ENCODE data around the gene PDK4. TPM values are rescaled to one million over a fixed set of nuclear protein-coding genes. Genes with fewer than 3 reads are reported as not detected.

PDK4 gene
- total RNA-seq, 1 donor from 2014 or later, result 156 TPM

- H3K36me3 ChIP-seq, result no peaks in the 10 kb centered on the region
- DNase-seq, result no peak
- intact Hi-C loops (cut with DNase I), result no loop called here
- no peaks in the 10 kb centered on the region for H3K27me3 ChIP-seq
- no peak overlapping the region for H3K4me3 ChIP-seq
- no peak overlapping the region for H3K27ac ChIP-seq
- ATAC-seq, result no peak
- TF ChIP-seq CTCF (IDR thresholded peaks at IDR 0.05), result no peak
- H3K9me3 ChIP-seq, result no peaks in the 10 kb centered on the region
- H3K4me1 ChIP-seq, result no peaks in the 10 kb centered on the region
These were observed 25.1 kb upstream of the PDK4 start for GRCh38 chr7:95621404-95621803.

- Histone ChIP-seq H3K36me3 (no peaks in the 10 kb centered on the region), H3K27me3 (no peaks in the 10 kb centered on the region), H3K4me3 (no peak overlapping the region), H3K27ac (no peak overlapping the region), H3K4me1 (no peaks in the 10 kb centered on the region), H3K9me3 (no peaks in the 10 kb centered on the region)
- no peak for ATAC-seq
- intact Hi-C loops (cut with DNase I), result no loop called here
- no peak for DNase-seq
- no peak for TF ChIP-seq CTCF (IDR thresholded peaks at IDR 0.05)
These were observed 24.3 kb upstream of the PDK4 start for GRCh38 chr7:95620631-95621030.

- ATAC-seq, result no peak
These were observed 23.6 kb upstream of the PDK4 start for GRCh38 chr7:95619921-95620320.

GRCh38 chr7:95619517-95619916, 23.2 kb upstream of the PDK4 start:
- no peak for ATAC-seq
- Histone ChIP-seq H3K4me3 (no peak overlapping the region), H3K27me3 (no peaks in the 10 kb centered on the region), H3K36me3 (no peaks in the 10 kb centered on the region), H3K4me1 (no peaks in the 10 kb centered on the region), H3K27ac (no peak overlapping the region), H3K9me3 (no peaks in the 10 kb centered on the region)
- intact Hi-C loops (cut with DNase I), result no loop called here
- TF ChIP-seq CTCF (IDR thresholded peaks at IDR 0.05), result no peak
- no peak for DNase-seq

More at GRCh38 chr7:95619921-95620320, 23.6 kb upstream of the PDK4 start:
- Histone ChIP-seq H3K4me1 (no peaks in the 10 kb centered on the region), H3K27me3 (no peaks in the 10 kb centered on the region), H3K4me3 (no peak overlapping the region), H3K36me3 (no peaks in the 10 kb centered on the region), H3K9me3 (no peaks in the 10 kb centered on the region), H3K27ac (no peak overlapping the region)
- no peak for TF ChIP-seq CTCF (IDR thresholded peaks at IDR 0.05)
- DNase-seq, result no peak
- intact Hi-C loops (cut with DNase I), result no loop called here

GRCh38 chr7:95614442-95614940, 18.2 kb upstream of the PDK4 start:
- DNase-seq, result no peak
- Histone ChIP-seq H3K27me3 (no peaks in the 10 kb centered on the region), H3K4me3 (no peak overlapping the region), H3K36me3 (no peaks in the 10 kb centered on the region), H3K27ac (no peak overlapping the region), H3K9me3 (no peaks in the 10 kb centered on the region), H3K4me1 (peaks cover 16% of the 10 kb centered on the region)
- ATAC-seq, result no peak
- no peak for TF ChIP-seq CTCF (IDR thresholded peaks at IDR 0.05)
- intact Hi-C loops (cut with DNase I), result no loop called here

- Histone ChIP-seq H3K27ac (no peak overlapping the region), H3K4me1 (peaks cover 42% of the 10 kb centered on the region), H3K9me3 (no peaks in the 10 kb centered on the region), H3K4me3 (no peak overlapping the region), H3K27me3 (no peaks in the 10 kb centered on the region), H3K36me3 (no peaks in the 10 kb centered on the region)
- no peak for TF ChIP-seq CTCF (IDR thresholded peaks at IDR 0.05)
- ATAC-seq (no peak), DNase-seq (no peak)
- intact Hi-C loops (cut with DNase I), result no loop called here
These were observed 14.9 kb upstream of the PDK4 start for GRCh38 chr7:95611224-95611623.

Data from upper lobe of right lung (tissue), 1 donor.